ENCODE measurements around the gene CRYGC. TPM values are rescaled to one million over a fixed set of nuclear protein-coding genes. Genes with fewer than 3 reads are reported as not detected.

CRYGC gene
- total and polyA plus RNA-seq, 2 donors (not counting 3 experiments of a cell fraction or from before 2014, with no cell fraction given) = not detected

- no peaks in the 10 kb centered on the region for H3K4me1 ChIP-seq (ENCODE audit: control insufficient read depth, extremely low read depth, insufficient read depth, low read length)
- DNase-seq (ENCODE audit: low read depth, low spot score) = peak; percentile 22
- dilution Hi-C loops (cut with MboI; ENCODE audit: extremely low pct_ligation_motif_present, low sequenced_read_pairs) = no loop called here
- peak; percentile 8 for FAIRE-seq
- peaks cover 0 to 3% of the 10 kb centered on the region in 2 experiments for H3K27me3 ChIP-seq (ENCODE audit: control insufficient read depth in 2 of 2, insufficient read depth in 2 of 2, low read length in 2 of 2)
- H3K9me1 ChIP-seq (replicated peaks; ENCODE audit: control insufficient read depth, extremely low read depth, insufficient read depth, low read length) = peaks cover 2% of the 10 kb centered on the region
- no peak overlapping the region for H3K9ac ChIP-seq (replicated peaks; ENCODE audit: extremely low read depth, insufficient read depth, low read length)
- intact Hi-C loops (cut with micrococcal nuclease) = loop anchor here (1.0 kb wide), 1 partner anchor 153 kb away; the partner anchor contains the start of gene IDH1
- H3K79me2 ChIP-seq (ENCODE audit: control insufficient read depth, insufficient read depth, low read length) = no peaks in the 10 kb centered on the region
- H4K20me1 ChIP-seq (replicated peaks; ENCODE audit: control insufficient read depth, extremely low read depth, insufficient read depth, low read length) = no peaks in the 10 kb centered on the region
- no peak overlapping the region for H2AFZ ChIP-seq (ENCODE audit: low read depth, low read length)
- H3K36me3 ChIP-seq (ENCODE audit: control insufficient read depth in 2 of 2, extremely low read depth in 1 of 2, insufficient read depth in 2 of 2, low read length in 2 of 2) = no peaks in the 10 kb centered on the region
- ChIA-PET POLR2A (no interaction called here), CTCF (interaction anchor here (0.9 to 1.3 kb wide), 8 partner anchors 20 to 1229 kb away, joined by 3 to 5 read pairs (median 4); no protein-coding TSS in a partner anchor)
- H3K9me3 ChIP-seq (replicated peaks; ENCODE audit: control insufficient read depth, insufficient read depth, low read length) = no peaks in the 10 kb centered on the region
- TF ChIP-seq POLR2A (IDR thresholded peaks at IDR 0.05; ENCODE audit: low read depth, low read length) (no peak), MAX (IDR thresholded peaks at IDR 0.05; ENCODE audit: insufficient read depth, insufficient read length) (no peak), GATA2 (IDR thresholded peaks at IDR 0.05; ENCODE audit: insufficient read depth, insufficient read length, low read depth, low read length) (no peak), POLR2AphosphoS5 (IDR thresholded peaks at IDR 0.05; ENCODE audit: insufficient read depth, low read depth, low read length) (no peak), CTCF (IDR thresholded peaks at IDR 0.05; ENCODE audit: extremely low read depth in 1 of 2, insufficient read depth in 1 of 2, low read depth in 1 of 2, low read length in 2 of 2) (no peak), JUN (IDR thresholded peaks at IDR 0.05; ENCODE audit: borderline replicate concordance, insufficient read depth, insufficient read length, low read depth) (no peak)
- H3K4me3 ChIP-seq (replicated peaks in 1 of 3; ENCODE audit: insufficient read depth in 1 of 3, low read depth in 1 of 3, low read length in 3 of 3) = no peak overlapping the region
- H3K4me2 ChIP-seq (ENCODE audit: insufficient read depth, low read length) = no peak overlapping the region
- H3K27ac ChIP-seq (ENCODE audit: insufficient read depth, low read depth, low read length) = no peak overlapping the region
- BruUV-seq (replicated peaks) = no TSS peak
Measured at GRCh38 chr2:208101716-208102631, 27.7 kb downstream of the CRYGC start.
